OCI-M2 (cell line): Measurements from ENCODE around the gene SH3RF3.

ENCODE experiments used
- DNase-seq: peaks from one replicate; lab custom pipeline; 2025; ENCODE audit not compliant: unreplicated experiment; lab: John Stamatoyannopoulos, UW

The SH3RF3 gene

GRCh38 chr2:109233643-109234042 lies 104.6 kb downstream of the SH3RF3 start:
- no peak for DNase-seq

DNA sequence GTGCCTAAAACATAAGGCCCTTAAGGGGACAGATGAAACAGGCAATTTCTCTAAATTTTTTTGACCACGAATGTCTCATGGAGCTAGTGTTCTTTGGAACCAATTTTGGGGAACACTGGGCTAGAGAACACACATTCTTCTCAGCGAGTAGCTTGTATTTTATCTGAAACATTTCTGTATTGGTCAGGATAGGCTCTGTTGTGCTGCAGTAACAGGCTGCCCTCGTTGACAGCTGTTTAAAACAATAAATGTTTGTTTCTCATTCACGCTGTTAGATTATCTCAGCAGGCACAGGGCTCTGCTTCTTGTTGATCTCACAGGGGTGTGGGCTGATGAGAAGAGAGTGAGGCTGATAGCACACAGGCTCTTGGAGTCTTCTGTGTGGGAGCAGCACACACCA lies 105.3 kb downstream of the SH3RF3 start:
- DNase-seq = no peak

- DNase-seq = no peak
Measured at GRCh38 chr2:109236147-109236546, 107.1 kb downstream of the SH3RF3 start.

GRCh38 chr2:109237792-109238191 lies 108.8 kb downstream of the SH3RF3 start:
- no peak for DNase-seq

DNA sequence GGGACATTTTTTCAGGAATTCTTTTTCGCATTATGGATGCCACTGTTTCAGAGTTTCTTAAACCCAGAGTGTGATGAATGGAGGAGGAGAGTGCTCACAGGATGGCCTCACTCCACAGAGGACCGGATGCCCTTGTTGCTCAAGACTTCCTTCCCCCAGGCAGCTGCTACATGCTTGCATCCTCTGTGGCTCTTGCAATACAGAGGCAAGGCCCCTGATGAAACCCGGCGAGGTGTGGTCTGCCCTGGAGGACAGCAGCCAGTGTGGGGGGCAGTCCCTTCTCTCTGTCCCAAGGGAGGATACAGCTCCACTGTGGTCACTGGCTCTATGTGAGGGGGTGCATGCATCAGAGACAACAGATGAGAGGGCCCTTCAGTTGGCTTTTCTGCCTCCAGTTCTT lies 109.6 kb downstream of the SH3RF3 start:
- DNase-seq = no peak

- DNase-seq = no peak
Measured at GRCh38 chr2:109239720-109240119, 110.7 kb downstream of the SH3RF3 start.

GRCh38 chr2:109242210-109242653 lies 113.2 kb downstream of the SH3RF3 start:
- DNase-seq = no peak

- DNase-seq = no peak
Measured at GRCh38 chr2:109242654-109243331, 113.8 kb downstream of the SH3RF3 start.

DNA sequence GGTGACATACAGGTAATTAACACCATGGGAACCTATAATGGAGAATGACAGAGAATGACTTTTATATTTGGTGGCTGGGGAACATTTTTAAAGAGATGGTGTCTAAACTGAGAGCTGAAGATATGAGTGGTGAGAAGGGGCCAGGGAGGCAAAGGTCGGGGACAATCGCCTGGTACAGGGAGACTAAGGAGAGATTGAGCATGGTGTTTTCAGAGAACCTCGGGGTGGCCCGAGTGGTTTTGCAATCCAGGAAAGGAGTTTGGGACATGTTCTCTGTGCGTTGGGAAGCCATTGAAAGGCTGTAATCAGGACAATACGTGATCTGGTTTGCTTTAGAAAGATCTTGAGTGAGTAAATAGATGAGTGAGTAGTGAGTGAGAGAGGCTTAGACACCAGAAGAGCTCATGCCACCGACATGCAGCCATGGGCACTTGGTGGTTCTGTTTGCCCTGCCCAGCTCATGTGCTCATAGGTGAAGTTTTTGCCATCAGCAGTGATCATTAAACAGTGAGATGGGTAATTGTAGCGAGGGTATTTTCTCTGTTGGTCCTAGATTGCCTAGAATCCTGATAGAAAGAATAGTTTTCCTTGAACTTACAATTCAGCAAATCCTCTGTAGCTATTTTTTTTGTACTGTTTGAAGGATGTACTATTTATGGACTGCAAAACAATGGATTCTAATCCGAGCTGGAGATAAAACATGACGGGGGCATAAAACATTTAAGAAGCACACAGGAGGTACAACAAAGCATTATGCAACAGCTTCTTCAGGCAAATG lies 114.7 kb downstream of the SH3RF3 start:
- DNase-seq = no peak

GRCh38 chr2:109244304-109244582 lies 115.2 kb downstream of the SH3RF3 start:
- no peak for DNase-seq

DNA sequence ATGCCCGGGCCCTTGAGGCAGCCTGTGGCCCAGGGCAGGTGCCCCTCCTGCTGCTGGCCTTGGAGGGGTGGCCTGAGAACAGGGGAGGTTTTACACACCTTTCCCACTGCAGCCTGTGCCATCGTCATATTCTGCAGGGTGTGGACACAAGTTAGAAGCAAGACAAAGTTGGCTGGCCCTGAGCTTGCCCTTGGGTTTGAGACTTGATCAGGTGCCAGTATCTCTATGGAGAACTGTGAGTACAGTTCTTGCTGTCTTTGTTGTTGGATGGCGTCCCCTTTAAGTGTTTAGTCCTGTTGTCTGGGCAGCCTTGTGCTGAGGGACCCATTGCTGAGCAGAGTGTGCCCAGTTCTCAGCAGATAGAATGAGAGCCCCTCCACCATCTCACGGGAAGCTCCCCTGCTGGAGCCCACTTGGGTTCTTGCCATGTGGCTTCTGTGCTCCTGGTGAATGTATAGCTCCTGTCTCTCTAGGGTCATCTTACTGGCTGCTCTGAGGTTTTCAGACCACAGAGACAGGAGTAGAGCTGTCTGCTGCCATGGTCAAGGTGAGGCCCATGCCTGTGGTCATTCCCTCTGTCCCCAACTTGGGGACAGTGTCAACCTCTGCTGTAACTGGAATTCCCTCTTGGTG lies 115.9 kb downstream of the SH3RF3 start:
- DNase-seq = no peak

- no peak for DNase-seq
Measured at GRCh38 chr2:109246176-109246575, 117.2 kb downstream of the SH3RF3 start.

GRCh38 chr2:109246616-109247015 lies 117.6 kb downstream of the SH3RF3 start:
- no peak for DNase-seq

DNA sequence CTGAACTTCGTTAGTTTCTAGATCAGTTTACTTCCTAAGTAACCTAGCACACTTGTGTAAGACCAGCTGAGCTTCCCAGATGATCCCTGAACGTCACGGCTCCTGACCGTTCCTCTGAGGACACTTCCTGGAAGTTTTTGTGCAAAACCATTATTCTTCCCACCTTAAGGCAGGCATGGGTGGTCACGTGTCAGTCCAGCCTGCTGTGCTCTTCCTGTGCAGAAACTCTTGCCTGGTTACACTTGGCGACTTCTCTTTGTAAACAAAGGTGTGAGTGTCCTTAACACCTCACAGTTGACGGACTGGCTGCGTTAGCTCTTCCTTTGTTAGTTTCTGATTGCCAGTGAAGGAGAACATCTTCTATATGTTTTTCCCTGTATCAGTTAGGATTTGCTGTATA lies 118.3 kb downstream of the SH3RF3 start:
- DNase-seq = no peak

GRCh38 chr2:109247812-109248211 lies 118.8 kb downstream of the SH3RF3 start:
- DNase-seq = no peak

- DNase-seq = no peak
Measured at GRCh38 chr2:109248590-109248989, 119.6 kb downstream of the SH3RF3 start.

- no peak for DNase-seq
Measured at GRCh38 chr2:109253217-109253616, 124.2 kb downstream of the SH3RF3 start.

DNA sequence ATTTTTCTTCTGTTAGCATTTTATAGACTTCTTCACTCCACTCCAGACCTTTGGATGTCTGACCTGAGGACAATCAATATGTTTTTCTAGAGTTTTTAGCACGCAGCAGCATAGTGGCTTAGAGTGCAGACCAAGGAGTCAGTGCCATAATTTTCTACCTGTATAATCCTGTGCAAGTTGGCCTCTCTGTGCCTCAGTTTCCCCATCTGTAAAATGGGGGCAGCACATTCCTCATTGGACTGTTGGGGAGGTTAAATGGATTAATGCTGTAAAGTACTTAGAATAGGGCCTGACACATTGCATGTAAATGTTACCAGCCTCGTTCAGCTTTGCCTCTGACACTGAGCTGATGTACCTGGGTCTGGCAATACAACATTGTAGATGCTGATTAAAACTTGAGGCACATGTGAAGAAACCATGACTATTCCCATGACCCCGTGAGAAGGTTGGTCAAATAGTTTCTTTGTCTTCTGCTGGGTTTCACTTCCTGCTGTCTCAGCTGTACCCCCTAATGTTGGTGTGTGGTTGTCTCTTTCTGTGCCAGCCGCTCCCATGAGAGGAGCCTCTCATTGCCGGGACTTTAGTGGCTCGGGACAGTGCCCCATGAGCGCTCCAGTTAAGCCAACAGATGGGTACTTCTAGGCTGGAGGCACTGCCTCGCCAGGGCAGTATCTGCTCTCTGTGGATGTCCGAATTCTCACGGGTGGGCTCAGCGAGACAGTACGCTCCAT lies 125.3 kb downstream of the SH3RF3 start:
- no peak for DNase-seq

DNA sequence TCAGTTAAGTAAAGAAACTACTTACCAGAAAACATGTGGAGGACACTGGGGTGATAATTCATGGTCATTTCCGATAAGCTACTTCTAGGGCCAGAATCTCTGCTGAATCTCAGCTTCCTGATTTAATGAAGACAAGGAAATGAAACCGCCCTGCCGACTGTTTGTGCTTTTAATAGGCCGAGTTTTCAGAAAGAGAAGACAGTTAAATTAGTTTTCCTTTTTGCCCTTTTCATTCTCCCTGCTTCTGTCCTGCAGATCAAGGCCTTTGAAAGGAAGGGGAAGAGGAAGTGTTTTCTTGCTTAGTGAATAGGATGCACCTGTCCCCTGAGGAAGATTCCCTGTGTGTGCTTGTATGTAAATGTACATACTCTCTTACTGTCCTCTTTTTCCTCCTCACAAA lies 126.6 kb downstream of the SH3RF3 start:
- no peak for DNase-seq

DNA sequence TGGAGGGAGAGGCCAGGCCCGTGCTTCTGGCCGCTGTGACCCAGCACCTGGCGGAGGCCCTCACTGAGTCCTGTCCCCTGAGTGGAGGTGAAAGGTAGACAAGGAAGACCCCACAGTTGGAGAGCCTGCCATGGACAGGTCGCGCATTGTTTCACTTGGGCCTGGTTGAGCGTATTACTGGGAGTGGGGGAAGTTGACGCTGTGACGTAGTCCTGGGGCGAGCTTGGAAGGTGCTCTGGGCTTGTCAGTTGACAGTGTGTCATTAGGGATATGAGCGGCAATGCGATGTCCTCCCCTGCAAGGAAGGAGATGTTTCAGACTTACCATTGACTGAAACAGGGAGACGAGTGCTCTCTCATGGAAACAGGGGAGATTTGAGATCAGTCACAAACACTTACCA lies 127.1 kb downstream of the SH3RF3 start:
- no peak for DNase-seq

DNA sequence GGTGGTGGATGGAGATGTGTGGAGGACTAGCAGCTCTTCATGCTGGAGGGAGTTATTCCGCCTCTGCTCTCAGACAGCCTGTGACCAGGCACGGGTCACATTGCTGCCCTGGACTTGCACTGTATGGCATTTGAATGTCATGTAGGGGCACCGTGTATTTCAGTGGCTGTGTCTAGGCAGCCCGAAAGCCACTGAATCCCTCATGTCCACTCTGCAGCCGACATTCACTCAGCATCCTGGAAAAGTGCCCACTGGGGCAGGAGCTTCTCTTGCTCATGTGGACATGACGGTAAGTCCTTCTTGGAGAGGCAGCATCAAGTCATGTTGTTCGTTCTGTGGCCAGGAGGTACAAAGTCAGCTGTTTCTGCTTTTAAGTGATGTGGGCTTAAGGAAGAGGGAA lies 127.9 kb downstream of the SH3RF3 start:
- DNase-seq = no peak

DNA sequence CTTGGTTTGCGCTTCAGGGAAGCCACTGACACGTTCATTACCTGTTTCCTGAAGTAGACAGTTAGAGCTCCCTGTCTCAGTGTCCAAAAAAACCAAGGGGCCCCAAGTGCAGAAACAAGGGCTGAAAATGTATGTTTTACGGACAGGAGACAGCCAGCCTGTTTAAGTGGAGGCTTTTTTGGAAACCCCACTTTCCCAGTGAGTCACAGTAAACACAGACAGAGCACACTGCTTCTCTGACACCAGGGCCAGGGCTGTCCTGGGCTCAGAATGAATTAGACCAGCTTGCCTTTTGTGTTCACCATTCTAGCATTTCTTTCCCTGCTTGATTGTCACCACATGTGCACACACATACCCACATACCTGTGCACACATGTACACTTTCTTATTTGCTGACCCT lies 128.6 kb downstream of the SH3RF3 start:
- DNase-seq = no peak
